ENCODE results near the gene PXK. TPM values are rescaled to one million over a fixed set of nuclear protein-coding genes. Genes with fewer than 3 reads are reported as not detected.
A peak's percentile ranks its signal among the peaks of the same experiment; 100 is the strongest.

Gene PXK
- total RNA-seq, 2 experiments from 2014 or later = 22.2 to 23.6 TPM

DNA sequence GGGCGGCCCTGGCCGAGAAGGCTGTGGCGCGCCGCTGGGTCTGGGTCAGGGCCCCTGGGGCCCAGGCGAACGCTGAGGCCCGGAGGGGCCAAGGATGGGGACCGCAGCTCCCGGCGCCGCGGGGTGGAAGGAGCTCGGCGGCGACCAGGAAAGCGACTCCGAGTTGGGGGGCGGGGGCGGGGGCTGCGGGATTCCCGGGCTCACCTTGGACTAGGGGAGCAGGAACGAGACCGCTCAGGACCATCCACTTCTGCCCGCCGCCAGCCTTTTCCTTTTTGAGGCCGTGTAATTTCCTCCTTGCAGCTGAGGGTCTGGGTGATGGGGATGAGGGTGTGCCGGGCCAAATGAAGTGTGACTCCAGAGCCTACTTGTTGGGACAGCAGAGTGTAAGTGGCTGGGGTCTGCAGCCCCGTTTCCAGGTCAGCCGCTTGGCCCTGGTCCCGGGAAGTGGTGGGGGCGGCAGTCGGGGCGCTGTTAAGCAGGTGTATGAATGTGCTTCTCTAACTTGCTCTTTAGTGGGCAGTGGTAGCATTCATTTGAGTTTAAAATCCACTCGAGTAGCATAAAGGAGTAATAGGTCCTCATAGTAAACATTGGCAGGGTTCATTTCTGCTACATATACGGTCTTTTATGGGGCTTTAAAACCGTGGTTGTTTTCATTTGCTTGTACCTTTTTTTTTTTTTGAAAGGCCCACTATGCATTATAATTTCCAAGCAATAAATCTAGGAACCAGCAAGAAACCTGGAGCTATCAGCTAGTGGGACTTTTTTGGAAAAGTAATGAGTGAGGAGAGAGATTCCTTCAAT, 717 bp downstream of the PXK start:
- intact Hi-C loops (cut with micrococcal nuclease) = no loop called here
- DNase-seq (peak; percentile 55), ATAC-seq (peak; percentile 29)
- TF ChIP-seq, protein P1, sequence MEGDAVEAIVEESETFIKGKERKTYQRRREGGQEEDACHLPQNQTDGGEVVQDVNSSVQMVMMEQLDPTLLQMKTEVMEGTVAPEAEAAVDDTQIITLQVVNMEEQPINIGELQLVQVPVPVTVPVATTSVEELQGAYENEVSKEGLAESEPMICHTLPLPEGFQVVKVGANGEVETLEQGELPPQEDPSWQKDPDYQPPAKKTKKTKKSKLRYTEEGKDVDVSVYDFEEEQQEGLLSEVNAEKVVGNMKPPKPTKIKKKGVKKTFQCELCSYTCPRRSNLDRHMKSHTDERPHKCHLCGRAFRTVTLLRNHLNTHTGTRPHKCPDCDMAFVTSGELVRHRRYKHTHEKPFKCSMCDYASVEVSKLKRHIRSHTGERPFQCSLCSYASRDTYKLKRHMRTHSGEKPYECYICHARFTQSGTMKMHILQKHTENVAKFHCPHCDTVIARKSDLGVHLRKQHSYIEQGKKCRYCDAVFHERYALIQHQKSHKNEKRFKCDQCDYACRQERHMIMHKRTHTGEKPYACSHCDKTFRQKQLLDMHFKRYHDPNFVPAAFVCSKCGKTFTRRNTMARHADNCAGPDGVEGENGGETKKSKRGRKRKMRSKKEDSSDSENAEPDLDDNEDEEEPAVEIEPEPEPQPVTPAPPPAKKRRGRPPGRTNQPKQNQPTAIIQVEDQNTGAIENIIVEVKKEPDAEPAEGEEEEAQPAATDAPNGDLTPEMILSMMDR (IDR thresholded peaks at IDR 0.05) = no peak
- no peaks in the 10 kb centered on the region for H3K9me3 Mint-ChIP-seq
- CTCF ChIA-PET = interaction anchor here (0.7 to 7.2 kb wide), 7 partner anchors 13 to 116 kb away, joined by 3 to 44 read pairs (median 4); partner anchors contain the start of genes HTD2 and RPP14
- no peaks in the 10 kb centered on the region for H3K27me3 Mint-ChIP-seq
- H3K36me3 Mint-ChIP-seq (ENCODE audit: low read depth) = peaks cover 9% of the 10 kb centered on the region
- peak overlapping the region; percentile 92 for H3K4me3 Mint-ChIP-seq
- POLR2A ChIA-PET = interaction anchor here (0.7 to 4.0 kb wide), 9 partner anchors 8 to 147 kb away, joined by 3 to 16 read pairs (median 3); partner anchors contain the start of genes HTD2 and RPP14
- peaks cover 28% of the 10 kb centered on the region for H3K4me1 Mint-ChIP-seq (ENCODE audit: low read depth)
- peak overlapping the region; percentile 91 for H3K27ac Mint-ChIP-seq

DNA sequence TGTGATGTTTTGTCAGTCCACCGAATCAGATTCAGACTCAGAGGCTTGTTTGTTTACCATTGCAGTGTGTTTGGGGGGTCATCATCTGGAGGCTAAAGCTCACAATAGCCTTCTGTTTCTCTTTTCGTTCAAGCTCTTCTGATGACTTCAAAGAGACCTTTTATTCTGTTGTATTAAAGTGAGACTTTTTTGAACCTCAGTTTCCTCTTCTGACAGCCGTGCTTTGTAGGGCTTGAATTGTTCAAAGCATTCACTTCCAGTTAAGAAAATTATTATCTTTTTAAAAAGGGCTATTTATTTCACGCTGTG, 1.3 kb downstream of the PXK start:
- ChIA-PET POLR2A (interaction anchor here (0.6 to 4.0 kb wide), 7 partner anchors 8 to 148 kb away, joined by 3 to 16 read pairs (median 3); partner anchors contain the start of genes HTD2 and RPP14), CTCF (interaction anchor here (0.7 to 7.2 kb wide), 6 partner anchors 13 to 117 kb away, joined by 3 to 44 read pairs (median 4); partner anchors contain the start of genes HTD2 and RPP14)
- no peak for ATAC-seq
- Mint-ChIP-seq H3K4me3 (peak overlapping the region; percentile 92), H3K9me3 (no peaks in the 10 kb centered on the region), H3K27ac (peak overlapping the region; percentile 91), H3K36me3 (ENCODE audit: low read depth) (peaks cover 10% of the 10 kb centered on the region), H3K4me1 (ENCODE audit: low read depth) (peaks cover 29% of the 10 kb centered on the region), H3K27me3 (no peaks in the 10 kb centered on the region)
- intact Hi-C loops (cut with micrococcal nuclease) = no loop called here
- TF ChIP-seq, protein P1 (IDR thresholded peaks at IDR 0.05) = no peak
- DNase-seq = no peak

- ATAC-seq = no peak
- POLR2A ChIA-PET = interaction anchor here (0.6 to 4.0 kb wide), 4 partner anchors 9 to 27 kb away, joined by 3 to 16 read pairs (median 4); partner anchors contain the start of genes HTD2 and RPP14
Observed at GRCh38 chr3:58334506-58334884, 1.8 kb downstream of the PXK start.

DNA sequence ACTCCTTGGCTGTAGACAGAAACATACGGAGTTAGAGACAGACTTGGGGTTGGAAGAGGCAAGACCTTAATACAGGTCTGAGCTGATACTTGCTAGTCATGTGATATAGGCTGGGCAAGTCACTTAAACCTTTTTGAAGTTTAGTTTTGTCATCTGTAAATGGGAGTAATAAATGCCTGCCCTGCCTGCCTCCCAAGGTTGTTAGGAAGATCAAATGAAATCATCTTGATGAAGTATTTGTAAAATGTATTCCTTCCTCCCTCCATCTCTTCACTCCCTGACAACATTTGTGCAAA, 2.9 kb downstream of the PXK start:
- H3K4me1 Mint-ChIP-seq (ENCODE audit: low read depth) = peaks cover 31% of the 10 kb centered on the region
- peak overlapping the region; percentile 92 for H3K4me3 Mint-ChIP-seq
- CTCF ChIA-PET = interaction anchor here (0.6 to 7.2 kb wide), 7 partner anchors 10 to 170 kb away, joined by 3 to 44 read pairs (median 5); partner anchors contain the start of genes HTD2 and RPP14
- H3K9me3 Mint-ChIP-seq = no peaks in the 10 kb centered on the region
- peaks cover 15% of the 10 kb centered on the region for H3K36me3 Mint-ChIP-seq (ENCODE audit: low read depth)
- H3K27ac Mint-ChIP-seq = peak overlapping the region; percentile 92
- POLR2A ChIA-PET = interaction anchor here (0.8 to 4.0 kb wide), 4 partner anchors 9 to 28 kb away, joined by 3 to 16 read pairs (median 4); partner anchors contain the start of genes HTD2 and RPP14
- no peak for ATAC-seq
- DNase-seq = no peak
- no peaks in the 10 kb centered on the region for H3K27me3 Mint-ChIP-seq
- TF ChIP-seq, protein P1 (IDR thresholded peaks at IDR 0.05) = no peak
- intact Hi-C loops (cut with micrococcal nuclease) = no loop called here

More at GRCh38 chr3:58334506-58334884, 1.8 kb downstream of the PXK start:
- H3K27me3 Mint-ChIP-seq = no peaks in the 10 kb centered on the region
- CTCF ChIA-PET = interaction anchor here (0.7 to 7.2 kb wide), 9 partner anchors 14 to 157 kb away, joined by 3 to 44 read pairs (median 4); partner anchors contain the start of genes HTD2 and RPP14
- no peak for DNase-seq
- TF ChIP-seq, protein P1 (IDR thresholded peaks at IDR 0.05) = no peak
- H3K27ac Mint-ChIP-seq = peak overlapping the region; percentile 92
- peak overlapping the region; percentile 92 for H3K4me3 Mint-ChIP-seq
- peaks cover 14% of the 10 kb centered on the region for H3K36me3 Mint-ChIP-seq (ENCODE audit: low read depth)
- H3K9me3 Mint-ChIP-seq = no peaks in the 10 kb centered on the region
- intact Hi-C loops (cut with micrococcal nuclease) = no loop called here
- H3K4me1 Mint-ChIP-seq (ENCODE audit: low read depth) = peaks cover 30% of the 10 kb centered on the region

Data from activated CD8-positive, alpha-beta T cell treated with anti-CD3 and anti-CD28 coated beads for 36 hours (primary cell).